Calu3 (cell line): Measurements from ENCODE around the gene TMLHE. TPM values are rescaled to one million over a fixed set of nuclear protein-coding genes. Genes with fewer than 3 reads are reported as not detected.

ENCODE experiments used
- Bru-seq: library from RNA; stranded (reverse); fragments of 400-500 nt; gene quantifications from one replicate; lab custom pipeline; 2021; lab: Mats Ljungman, UMichigan
- BruChase-seq, 2 experiments: library from RNA; stranded (reverse); fragments of 400-500 nt; gene quantifications; one replicate each; lab custom pipeline; 2021; lab: Mats Ljungman, UMichigan
- BruUV-seq: library from RNA; stranded (reverse); fragments of 400-500 nt; replicated peaks from 2 replicates; lab custom pipeline; 2021; lab: Mats Ljungman, UMichigan
- CTCF ChIA-PET: fragments of 300-600 bp; sonication (Branson Sonifier 250); formaldehyde crosslinking; loops from one replicate; lab custom pipeline; 2022; ENCODE audit warnings: antibody characterized with exemption; lab: Charles Lee
- DNase-seq: peaks from one replicate; pipeline ENCODE4 v3.0.0; 2022
- H3K27ac Mint-ChIP-seq: one replicate; pipeline ENCODE4 v1.8.0; 2022; ENCODE audit warnings: mixed read lengths; ENCODE audit not compliant: unreplicated experiment
- H3K27me3 Mint-ChIP-seq: one replicate; pipeline ENCODE4 v1.8.0; 2022; ENCODE audit warnings: mixed read lengths; ENCODE audit not compliant: unreplicated experiment
- H3K36me3 Mint-ChIP-seq: one replicate; pipeline ENCODE4 v1.8.0; 2022; ENCODE audit warnings: mild to moderate bottlenecking, moderate library complexity, mixed read lengths; ENCODE audit not compliant: insufficient read depth, unreplicated experiment
- H3K4me1 Mint-ChIP-seq: one replicate; pipeline ENCODE4 v1.8.0; 2022; ENCODE audit warnings: mild to moderate bottlenecking, low read depth, mixed read lengths; ENCODE audit not compliant: unreplicated experiment
- H3K4me3 Mint-ChIP-seq: one replicate; pipeline ENCODE4 v1.8.0; 2022; ENCODE audit warnings: mild to moderate bottlenecking, low read depth, moderate library complexity, mixed read lengths; ENCODE audit not compliant: unreplicated experiment
- H3K9me3 Mint-ChIP-seq: one replicate; pipeline ENCODE4 v1.8.0; 2022; ENCODE audit warnings: low read depth, mixed read lengths; ENCODE audit not compliant: unreplicated experiment
- intact Hi-C: fragments of 100-400 bp; cut with micrococcal nuclease; formaldehyde crosslinking; loops from one replicate; pipeline ENCODE4 v1.10.0; 2022; ENCODE audit not compliant: unreplicated experiment
- long read RNA-seq: library from polyadenylated mRNA; stranded (forward); transcript quantifications from one replicate; pipeline ENCODE4 v2.0.0, GENCODE V29; 2022
- total RNA-seq: library from RNA; stranded (reverse); gene quantifications from 2 replicates; pipeline ENCODE4 v1.2.3, GENCODE V29; 2022
- TF ChIP-seq, protein P1 (sequence below): fragments of 200-600 bp; IDR thresholded peaks from one replicate; pipeline ENCODE4 v1.8.0; 2022; ENCODE audit warnings: antibody characterized with exemption; ENCODE audit not compliant: unreplicated experiment

Gene TMLHE, protein sequence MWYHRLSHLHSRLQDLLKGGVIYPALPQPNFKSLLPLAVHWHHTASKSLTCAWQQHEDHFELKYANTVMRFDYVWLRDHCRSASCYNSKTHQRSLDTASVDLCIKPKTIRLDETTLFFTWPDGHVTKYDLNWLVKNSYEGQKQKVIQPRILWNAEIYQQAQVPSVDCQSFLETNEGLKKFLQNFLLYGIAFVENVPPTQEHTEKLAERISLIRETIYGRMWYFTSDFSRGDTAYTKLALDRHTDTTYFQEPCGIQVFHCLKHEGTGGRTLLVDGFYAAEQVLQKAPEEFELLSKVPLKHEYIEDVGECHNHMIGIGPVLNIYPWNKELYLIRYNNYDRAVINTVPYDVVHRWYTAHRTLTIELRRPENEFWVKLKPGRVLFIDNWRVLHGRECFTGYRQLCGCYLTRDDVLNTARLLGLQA
- total RNA-seq (21.3 and 21.5 TPM in 2 replicates), Bru-seq, nascent RNA (percentile 67 among the genes with signal in this experiment), BruChase-seq, experiment 1, labeled RNA remaining after a 6-hour chase (percentile 52 among the genes with signal in this experiment), BruChase-seq, experiment 2, labeled RNA remaining after a 2-hour chase (percentile 51 among the genes with signal in this experiment)
- long read RNA-seq, transcript TMLHE-201 (8 exons, 2,832 nt) = major isoform, 12 of 17 reads
- long read RNA-seq, partial matches to known transcripts = 2 of 17 reads
- long read RNA-seq, other reads (novel, unspliced or antisense) = 2 of 17 reads

DNA sequence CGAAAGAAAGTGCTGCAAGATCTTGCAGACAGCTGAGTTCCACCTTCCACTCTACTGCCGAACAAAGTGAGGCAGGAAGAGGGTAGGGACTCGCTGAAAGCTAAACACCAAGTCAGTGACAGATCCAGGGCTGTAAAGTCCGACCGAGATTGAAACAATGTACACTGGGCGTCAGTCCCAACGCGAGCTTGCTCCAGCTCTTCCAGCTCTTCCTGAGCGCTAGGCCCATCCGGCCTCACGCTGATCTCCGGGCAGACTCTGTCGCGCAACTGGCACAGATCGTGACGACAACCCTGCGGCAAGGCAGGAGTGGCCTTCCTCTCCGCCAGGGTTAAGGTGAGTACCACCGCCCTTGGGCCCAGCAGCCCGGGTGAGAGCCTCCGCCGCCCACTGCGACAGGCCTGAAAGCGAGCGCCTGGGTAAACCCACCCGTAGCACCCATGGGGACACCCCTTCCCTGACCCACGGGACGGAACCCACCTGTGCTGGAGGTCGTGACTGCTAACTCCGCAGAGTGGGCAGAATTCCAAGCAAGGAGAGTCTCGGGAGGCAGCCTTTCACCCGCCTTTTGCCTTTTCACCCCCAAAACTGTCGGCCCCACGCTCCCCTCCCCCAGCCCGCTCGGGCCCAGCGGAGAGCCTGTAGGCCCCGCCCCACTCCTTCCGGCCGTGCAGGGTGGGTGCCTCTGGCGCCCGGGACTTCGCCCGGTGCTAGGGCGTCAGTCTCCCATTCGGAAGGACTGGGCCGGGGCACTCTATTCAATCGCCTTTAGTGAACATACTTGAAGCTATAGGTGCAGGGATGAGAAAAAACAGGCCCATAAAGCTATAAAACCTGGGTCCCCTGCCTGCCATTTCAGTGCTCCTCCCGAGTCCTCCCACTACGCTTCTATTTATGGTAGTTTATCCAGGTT lies at the start of gene TMLHE, which contains the start of gene SPRY3:
Gene TMLHE, minus strand, starts transcription at position 641 of the 913 bp plus-strand sequence. CDS start 67,676 bp downstream, outside the sequence.
Gene SPRY3, plus strand, starts transcription at position 275 of the 913 bp plus-strand sequence.
- peak; percentile 75 for DNase-seq
- BruUV-seq = TSS peak; percentile 39
- H3K27me3 Mint-ChIP-seq = no peaks in the 10 kb centered on the region
- no peaks in the 10 kb centered on the region for H3K4me1 Mint-ChIP-seq
- H3K9me3 Mint-ChIP-seq = no peaks in the 10 kb centered on the region
- H3K36me3 Mint-ChIP-seq = peaks cover 15% of the 10 kb centered on the region
- H3K4me3 Mint-ChIP-seq = peak within 1 kb of the TSS; percentile 86
- TF ChIP-seq, protein P1, sequence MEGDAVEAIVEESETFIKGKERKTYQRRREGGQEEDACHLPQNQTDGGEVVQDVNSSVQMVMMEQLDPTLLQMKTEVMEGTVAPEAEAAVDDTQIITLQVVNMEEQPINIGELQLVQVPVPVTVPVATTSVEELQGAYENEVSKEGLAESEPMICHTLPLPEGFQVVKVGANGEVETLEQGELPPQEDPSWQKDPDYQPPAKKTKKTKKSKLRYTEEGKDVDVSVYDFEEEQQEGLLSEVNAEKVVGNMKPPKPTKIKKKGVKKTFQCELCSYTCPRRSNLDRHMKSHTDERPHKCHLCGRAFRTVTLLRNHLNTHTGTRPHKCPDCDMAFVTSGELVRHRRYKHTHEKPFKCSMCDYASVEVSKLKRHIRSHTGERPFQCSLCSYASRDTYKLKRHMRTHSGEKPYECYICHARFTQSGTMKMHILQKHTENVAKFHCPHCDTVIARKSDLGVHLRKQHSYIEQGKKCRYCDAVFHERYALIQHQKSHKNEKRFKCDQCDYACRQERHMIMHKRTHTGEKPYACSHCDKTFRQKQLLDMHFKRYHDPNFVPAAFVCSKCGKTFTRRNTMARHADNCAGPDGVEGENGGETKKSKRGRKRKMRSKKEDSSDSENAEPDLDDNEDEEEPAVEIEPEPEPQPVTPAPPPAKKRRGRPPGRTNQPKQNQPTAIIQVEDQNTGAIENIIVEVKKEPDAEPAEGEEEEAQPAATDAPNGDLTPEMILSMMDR = no peak
- H3K27ac Mint-ChIP-seq = peak within 1 kb of the TSS; percentile 87
- CTCF ChIA-PET = interaction anchor here (0.6 to 0.7 kb wide), 2 partner anchors 50 to 807 kb away, joined by 3 to 7 read pairs; partner anchors contain the start of gene MPP1
- intact Hi-C loops = no loop called here

DNA sequence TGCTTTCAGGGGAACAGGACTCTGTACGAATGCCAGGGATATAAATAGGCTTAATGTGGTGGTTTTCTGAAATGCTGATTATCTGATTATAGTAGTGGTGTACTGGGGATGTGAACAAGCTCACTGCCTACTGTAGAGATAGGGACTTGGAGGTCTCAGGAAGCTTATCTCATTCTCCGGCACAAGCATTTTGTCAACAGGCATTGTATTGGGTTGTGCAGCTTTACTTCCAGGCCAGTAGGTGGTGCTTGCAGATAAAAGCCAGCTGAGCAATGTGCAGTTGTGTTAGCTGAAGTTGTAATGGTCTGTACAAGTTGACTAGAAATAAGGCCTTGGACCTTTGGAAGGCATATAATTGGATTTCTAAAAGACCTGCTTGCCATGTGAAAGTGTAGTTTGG lies 49.5 kb upstream of the TMLHE start:
- H3K36me3 Mint-ChIP-seq = no peaks in the 10 kb centered on the region
- CTCF ChIA-PET = interaction anchor here (0.6 to 0.7 kb wide), 6 partner anchors 19 to 716 kb away, joined by 3 to 15 read pairs (median 6); partner anchors contain the start of gene TMLHE
- peaks cover 4% of the 10 kb centered on the region for H3K9me3 Mint-ChIP-seq
- H3K27ac Mint-ChIP-seq = no peak overlapping the region
- peak; percentile 19 for DNase-seq
- no TSS peak for BruUV-seq
- intact Hi-C loops = loop anchor here (1.0 kb wide), 1 partner anchor 158 kb away; no protein-coding TSS in a partner anchor
- H3K27me3 Mint-ChIP-seq = peaks cover 10% of the 10 kb centered on the region
- TF ChIP-seq, protein P1 = peak; percentile 21
- H3K4me1 Mint-ChIP-seq = no peaks in the 10 kb centered on the region
- H3K4me3 Mint-ChIP-seq = no peak overlapping the region

DNA sequence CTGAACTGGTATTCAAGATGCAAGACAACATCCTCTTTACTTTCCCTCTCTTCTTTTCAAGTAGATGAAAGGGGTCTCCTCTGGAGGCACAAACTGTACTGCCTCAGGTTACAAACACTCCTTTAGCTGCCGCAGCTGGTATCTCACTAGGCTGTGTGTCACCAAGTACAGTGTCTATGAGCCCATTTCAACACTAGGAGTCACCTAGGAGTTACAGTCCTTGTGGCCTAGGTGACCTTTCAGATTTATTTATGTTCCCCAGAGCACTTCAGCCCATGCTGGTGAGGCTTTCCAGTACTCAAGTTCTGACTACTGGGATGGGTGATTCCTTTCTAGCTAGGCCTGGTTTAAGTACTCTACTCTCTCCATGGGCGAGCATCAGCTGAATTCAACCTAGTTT lies 32.4 kb upstream of the TMLHE start:
- Mint-ChIP-seq H3K36me3 (no peaks in the 10 kb centered on the region), H3K27ac (no peak overlapping the region), H3K4me1 (no peaks in the 10 kb centered on the region), H3K27me3 (no peaks in the 10 kb centered on the region), H3K4me3 (no peak overlapping the region), H3K9me3 (no peaks in the 10 kb centered on the region)
- intact Hi-C loops = no loop called here
- BruUV-seq = no TSS peak
- TF ChIP-seq, protein P1 = no peak
- CTCF ChIA-PET = no interaction called here
- DNase-seq = no peak
